T-cell (primary cell): ENCODE measurements around the gene PAIP1. TPM values are rescaled to one million over a fixed set of nuclear protein-coding genes. Genes with fewer than 3 reads are reported as not detected.

Source experiments
- ATAC-seq, 4 experiments: fragments of 200-7000 bp in 3 of 4; fragments of 150-1000 bp in 1 of 4; cut with Tn5 transposase; replicated peaks in 1 of 4; 1 replicate in 3 of 4; 2 replicates in 1 of 4; pipeline ENCODE4 v1.10.0; 2021; ENCODE audit warnings: moderate library complexity in 3 of 4, mild to moderate bottlenecking in 2 of 4, moderate number of reproducible peaks in 1 of 4
- CTCF ChIA-PET, 2 donors: fragments of 300-600 bp; sonication (Branson Sonifier 250); formaldehyde crosslinking; loops; one replicate each; lab custom pipeline; 2022; ENCODE audit warnings: antibody characterized with exemption in 2 of 2; lab: Charles Lee
- POLR2A ChIA-PET, 2 donors: fragments of 300-600 bp; sonication (Branson Sonifier 250); formaldehyde crosslinking; loops; one replicate each; lab custom pipeline; 2022; ENCODE audit warnings: antibody characterized with exemption in 2 of 2; lab: Charles Lee
- DNase-seq, 35 experiments: peaks; one replicate each; pipeline versions ENCODE4 v3.0.0 to v3.0.0-alpha.2; 2013 to 2023
- H3K27ac ChIP-seq: one replicate; pipeline ENCODE4 v1.5.1; 2013; ENCODE audit warnings: low read length
- H3K27me3 ChIP-seq, 2 experiments: replicated peaks in 1 of 2; 1 replicate in 1 of 2; 2 replicates in 1 of 2; pipeline versions ENCODE4 v1.6.1 to v1.7.0; 2013; ENCODE audit warnings: low read length in 1 of 2, mixed read lengths in 1 of 2; ENCODE audit not compliant: control insufficient read depth in 2 of 2, insufficient read depth in 2 of 2; ENCODE audit errors: extremely low read depth in 1 of 2
- H3K36me3 ChIP-seq, 2 donors: 1 replicate in 1 of 2; 2 replicates in 1 of 2; pipeline versions ENCODE4 v1.6.1 to v1.7.0; 2013; ENCODE audit warnings: low read length in 1 of 2; ENCODE audit not compliant: control insufficient read depth in 2 of 2, insufficient read depth in 1 of 2; ENCODE audit errors: extremely low read depth in 1 of 2
- H3K4me1 ChIP-seq, 2 experiments: 1 replicate in 1 of 2; 2 replicates in 1 of 2; pipeline versions ENCODE4 v1.6.1 to v1.7.0; 2013; ENCODE audit warnings: low read length in 2 of 2, mixed read lengths in 1 of 2; ENCODE audit not compliant: insufficient read depth in 2 of 2, control insufficient read depth in 1 of 2; ENCODE audit errors: extremely low read depth in 1 of 2
- H3K4me3 ChIP-seq, 2 donors: 1 replicate in 1 of 2; 2 replicates in 1 of 2; pipeline versions ENCODE4 v1.5.1 to v1.7.0; 2013; ENCODE audit warnings: mild to moderate bottlenecking in 2 of 2, low read length in 1 of 2, moderate library complexity in 1 of 2; ENCODE audit not compliant: control insufficient read depth in 1 of 2; ENCODE audit errors: extremely low read depth in 1 of 2
- H3K9me3 ChIP-seq: 2 replicates; pipeline ENCODE4 v1.7.0; 2013
- H3K27ac Mint-ChIP-seq, 2 donors: one replicate each; pipeline ENCODE4 v1.8.0; 2020 to 2021; ENCODE audit warnings: mild to moderate bottlenecking in 2 of 2, mixed read lengths in 2 of 2
- H3K27me3 Mint-ChIP-seq, 2 donors: one replicate each; pipeline ENCODE4 v1.8.0; 2021 to 2022; ENCODE audit warnings: mixed read lengths in 2 of 2
- H3K36me3 Mint-ChIP-seq: one replicate; pipeline ENCODE4 v1.8.0; 2021; ENCODE audit warnings: mixed read lengths
- H3K4me1 Mint-ChIP-seq, 3 donors: one replicate each; pipeline ENCODE4 v1.8.0; 2020 to 2022; ENCODE audit warnings: mixed read lengths in 3 of 3, mild to moderate bottlenecking in 1 of 3
- H3K4me3 Mint-ChIP-seq, 3 donors: one replicate each; pipeline ENCODE4 v1.8.0; 2020 to 2022; ENCODE audit warnings: mild to moderate bottlenecking in 3 of 3, mixed read lengths in 3 of 3, moderate library complexity in 3 of 3
- H3K9me3 Mint-ChIP-seq, 3 donors: one replicate each; pipeline ENCODE4 v1.8.0; 2020 to 2022; ENCODE audit warnings: mixed read lengths in 3 of 3
- WGBS: methylation state at CpG from one replicate; pipeline ENCODE4 v1.1.5; 2013; ENCODE audit warnings: missing lambda C conversion rate; ENCODE audit not compliant: insufficient coverage; 5-methylcytosine and 5-hydroxymethylcytosine counted together
- total RNA-seq, 35 experiments: library from RNA in 6 of 35; stranded (reverse) in 6 of 35; fragments of 120-200 nt in 1 of 35; gene quantifications; one replicate each; pipeline versions ENCODE4 v1.2.1 to v1.2.4 and lab custom pipeline; 2013 to 2026

The PAIP1 gene
- total RNA-seq, 5 donors from 2014 or later (not counting 1 experiment from before 2014, with no cell fraction given): 28.8 to 44.9 (median 35.0) TPM

- no peaks in the 10 kb centered on the region for H3K4me1 Mint-ChIP-seq
- no peak overlapping the region for H3K4me3 ChIP-seq
- peaks cover 19% of the 10 kb centered on the region for H3K36me3 Mint-ChIP-seq
- whole genome bisulfite sequencing: no CpG with 5 or more reads among the region's 1 CpG
- no peaks in the 10 kb centered on the region for H3K9me3 Mint-ChIP-seq
- no peak for DNase-seq
- no peaks in the 10 kb centered on the region for H3K27me3 Mint-ChIP-seq
- no peaks in the 10 kb centered on the region for H3K27me3 ChIP-seq
- no peak for ATAC-seq
- H3K4me1 ChIP-seq: no peaks in the 10 kb centered on the region
- H3K4me3 Mint-ChIP-seq: no peak overlapping the region
- no peak overlapping the region for H3K27ac Mint-ChIP-seq
- H3K36me3 ChIP-seq: no peaks in the 10 kb centered on the region
- no peaks in the 10 kb centered on the region for H3K9me3 ChIP-seq
- no peak overlapping the region for H3K27ac ChIP-seq
- ChIA-PET POLR2A (no interaction called here), CTCF (interaction anchor here in 1 of 2 donors (1.1 kb wide), 1 partner anchor 25 kb away, joined by 3 read pairs; no protein-coding TSS in a partner anchor)
These were observed 16.2 kb upstream of the PAIP1 start for GRCh38 chr5:43573058-43573457.

GRCh38 chr5:43572357-43572756 is 15.5 kb upstream of the PAIP1 start:
- DNase-seq (no peak), ATAC-seq (no peak)
- H3K4me1 Mint-ChIP-seq: no peaks in the 10 kb centered on the region
- H3K27ac Mint-ChIP-seq: no peak overlapping the region
- no peaks in the 10 kb centered on the region for H3K27me3 Mint-ChIP-seq
- Histone ChIP-seq H3K4me1 (no peaks in the 10 kb centered on the region), H3K9me3 (no peaks in the 10 kb centered on the region), H3K27ac (no peak overlapping the region), H3K27me3 (no peaks in the 10 kb centered on the region), H3K4me3 (no peak overlapping the region), H3K36me3 (no peaks in the 10 kb centered on the region)
- ChIA-PET CTCF (no interaction called here), POLR2A (no interaction called here)
- H3K4me3 Mint-ChIP-seq: no peak overlapping the region
- WGBS: no CpG with 5 or more reads among the region's 2 CpGs
- peaks cover 19% of the 10 kb centered on the region for H3K36me3 Mint-ChIP-seq
- no peaks in the 10 kb centered on the region for H3K9me3 Mint-ChIP-seq

DNA sequence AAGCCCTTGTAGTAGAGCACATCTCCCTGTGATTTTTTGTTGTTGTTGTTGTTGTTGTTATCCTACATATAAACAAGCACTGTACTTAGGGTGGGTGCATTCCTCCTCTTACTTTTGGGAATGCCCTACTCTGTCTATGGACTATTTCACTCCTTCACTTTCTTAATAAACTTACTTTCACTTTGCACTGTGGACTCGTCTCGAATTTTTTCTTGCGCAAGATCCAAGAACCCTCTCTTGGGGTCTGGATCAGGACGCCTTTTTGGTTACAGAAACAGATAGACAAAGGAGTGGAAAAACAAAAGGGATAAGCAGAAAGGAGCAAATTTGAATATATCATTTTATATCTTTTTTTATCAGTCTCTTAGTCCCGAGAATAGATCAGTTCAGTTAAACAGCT is 14.4 kb upstream of the PAIP1 start:
- WGBS: no CpG with 5 or more reads among the region's 5 CpGs
- Mint-ChIP-seq H3K27ac (no peak overlapping the region), H3K27me3 (no peaks in the 10 kb centered on the region), H3K36me3 (peaks cover 16% of the 10 kb centered on the region), H3K4me1 (no peaks in the 10 kb centered on the region), H3K9me3 (no peaks in the 10 kb centered on the region), H3K4me3 (no peak overlapping the region)
- POLR2A ChIA-PET: no interaction called here
- Histone ChIP-seq H3K36me3 (no peaks in the 10 kb centered on the region), H3K27me3 (no peaks in the 10 kb centered on the region), H3K27ac (no peak overlapping the region), H3K4me3 (no peak overlapping the region), H3K9me3 (no peaks in the 10 kb centered on the region), H3K4me1 (no peaks in the 10 kb centered on the region)
- ATAC-seq (no peak), DNase-seq (no peak)
- CTCF ChIA-PET: no interaction called here

GRCh38 chr5:43570450-43571158 is 13.7 kb upstream of the PAIP1 start:
- no peaks in the 10 kb centered on the region for H3K9me3 Mint-ChIP-seq
- no peak overlapping the region for H3K27ac Mint-ChIP-seq
- Histone ChIP-seq H3K27me3 (no peaks in the 10 kb centered on the region), H3K4me1 (no peaks in the 10 kb centered on the region), H3K9me3 (no peaks in the 10 kb centered on the region), H3K36me3 (no peaks in the 10 kb centered on the region), H3K27ac (no peak overlapping the region), H3K4me3 (no peak overlapping the region)
- no peaks in the 10 kb centered on the region for H3K27me3 Mint-ChIP-seq
- H3K4me1 Mint-ChIP-seq: no peaks in the 10 kb centered on the region
- POLR2A ChIA-PET: interaction anchor here in 1 of 2 donors (0.6 kb wide), 1 partner anchor 31 kb away, joined by 3 read pairs; no protein-coding TSS in a partner anchor
- peaks cover 14% of the 10 kb centered on the region for H3K36me3 Mint-ChIP-seq
- no peak overlapping the region for H3K4me3 Mint-ChIP-seq
- ATAC-seq (no peak), DNase-seq (no peak)
- CTCF ChIA-PET: no interaction called here
- 90% methylated on average over 2 of the region's 8 CpGs for WGBS

GRCh38 chr5:43569236-43569746 is 12.4 kb upstream of the PAIP1 start:
- CTCF ChIA-PET: no interaction called here

DNA sequence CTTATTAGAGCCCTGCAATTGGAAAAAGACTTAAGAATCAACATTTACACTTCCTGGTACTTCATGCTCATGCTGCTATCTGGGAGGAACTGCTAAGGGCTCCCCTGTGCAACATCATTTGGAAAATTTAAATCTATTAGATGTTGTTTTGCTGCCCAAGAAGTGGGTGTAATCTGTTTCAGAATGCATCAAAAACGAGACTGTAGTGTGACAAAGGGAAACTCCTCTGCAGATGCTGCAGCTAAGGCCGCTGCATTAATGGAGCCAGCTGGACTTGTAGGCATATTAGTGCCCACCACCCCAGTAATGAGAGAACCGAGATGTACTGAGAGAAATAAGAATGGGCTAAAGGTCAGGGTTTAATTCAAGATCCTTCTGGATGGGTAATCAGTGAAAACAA is 11.1 kb upstream of the PAIP1 start:
- ATAC-seq: no peak
- ChIA-PET CTCF (no interaction called here), POLR2A (no interaction called here)
- Histone ChIP-seq H3K4me3 (no peak overlapping the region), H3K27me3 (no peaks in the 10 kb centered on the region), H3K36me3 (no peaks in the 10 kb centered on the region), H3K27ac (no peak overlapping the region), H3K9me3 (no peaks in the 10 kb centered on the region), H3K4me1 (no peaks in the 10 kb centered on the region)
- Mint-ChIP-seq H3K36me3 (peaks cover 6% of the 10 kb centered on the region), H3K4me3 (no peak overlapping the region), H3K9me3 (no peaks in the 10 kb centered on the region), H3K4me1 (no peaks in the 10 kb centered on the region), H3K27ac (no peak overlapping the region), H3K27me3 (no peaks in the 10 kb centered on the region)
- no peak for DNase-seq
- 40% methylated on average over 3 of the region's 3 CpGs for WGBS

More at GRCh38 chr5:43569236-43569746, 12.4 kb upstream of the PAIP1 start:
- Histone ChIP-seq H3K4me3 (no peak overlapping the region), H3K27me3 (no peaks in the 10 kb centered on the region), H3K27ac (no peak overlapping the region), H3K9me3 (no peaks in the 10 kb centered on the region), H3K36me3 (no peaks in the 10 kb centered on the region), H3K4me1 (no peaks in the 10 kb centered on the region)
- H3K27me3 Mint-ChIP-seq: no peaks in the 10 kb centered on the region
- ATAC-seq: no peak
- POLR2A ChIA-PET: no interaction called here
- 88% methylated on average over 1 of the region's 4 CpGs for WGBS
- no peaks in the 10 kb centered on the region for H3K4me1 Mint-ChIP-seq
- no peak overlapping the region for H3K27ac Mint-ChIP-seq
- no peak for DNase-seq
- no peak overlapping the region for H3K4me3 Mint-ChIP-seq
- H3K36me3 Mint-ChIP-seq: peaks cover 6% of the 10 kb centered on the region
- no peaks in the 10 kb centered on the region for H3K9me3 Mint-ChIP-seq
